Fibroblast of lung (primary cell): Measurements from ENCODE around the gene LILRA1. TPM values are rescaled to one million over a fixed set of nuclear protein-coding genes. Genes with fewer than 3 reads are reported as not detected.

Experiments
- DNase-seq, 2 donors: peaks; one replicate each; pipeline versions ENCODE4 v3.0.0 to v3.0.0-alpha.2; 2010; ENCODE audit warnings: low read depth in 2 of 2
- H2AFZ ChIP-seq: 2 replicates; pipeline ENCODE4 v1.5.1; 2012; ENCODE audit warnings: low read length, control low read depth, inconsistent platforms
- H3K27ac ChIP-seq: 2 replicates; pipeline ENCODE4 v1.5.1; 2011; ENCODE audit warnings: low read length, control low read depth; ENCODE audit not compliant: insufficient read depth
- H3K27me3 ChIP-seq: 2 replicates; pipeline ENCODE4 v1.5.1; 2011; ENCODE audit warnings: mild to moderate bottlenecking, low read length; ENCODE audit not compliant: control insufficient read depth, insufficient read depth
- H3K36me3 ChIP-seq: 2 replicates; pipeline ENCODE4 v1.5.1; 2011; ENCODE audit warnings: low read length; ENCODE audit not compliant: control insufficient read depth, insufficient read depth
- H3K4me1 ChIP-seq: 2 replicates; pipeline ENCODE4 v1.5.1; 2011; ENCODE audit warnings: low read length; ENCODE audit not compliant: control insufficient read depth, insufficient read depth; ENCODE audit errors: extremely low read depth
- H3K4me2 ChIP-seq: 2 replicates; pipeline ENCODE4 v1.5.1; 2011; ENCODE audit warnings: low read length, control low read depth; ENCODE audit not compliant: insufficient read depth; ENCODE audit errors: extremely low read depth
- H3K4me3 ChIP-seq, 4 experiments: fragments of 200-600 bp in 1 of 4; sonication (generic) in 1 of 4; replicated peaks in 1 of 4; 2 replicates each; pipeline ENCODE4 v1.5.1; 2011 to 2016; ENCODE audit warnings: low read length in 4 of 4, low read depth in 3 of 4, mild to moderate bottlenecking in 3 of 4, control low read depth in 2 of 4, inconsistent platforms in 1 of 4, mixed read lengths in 1 of 4; ENCODE audit not compliant: insufficient read depth in 1 of 4; ENCODE audit errors: control extremely low read depth in 1 of 4
- H3K79me2 ChIP-seq: 2 replicates; pipeline ENCODE4 v1.5.1; 2012; ENCODE audit warnings: mild to moderate bottlenecking, low read length, inconsistent platforms; ENCODE audit not compliant: control insufficient read depth, insufficient read depth
- H3K9ac ChIP-seq: 2 replicates; pipeline ENCODE4 v1.5.1; 2011; ENCODE audit warnings: mild to moderate bottlenecking, low read length, control low read depth; ENCODE audit not compliant: insufficient read depth
- H3K9me3 ChIP-seq: 2 replicates; pipeline ENCODE4 v1.5.1; 2012; ENCODE audit warnings: low read depth, low read length; ENCODE audit not compliant: control insufficient read depth, insufficient read depth
- H4K20me1 ChIP-seq: 2 replicates; pipeline ENCODE4 v1.5.1; 2011; ENCODE audit warnings: low read length; ENCODE audit not compliant: control insufficient read depth, insufficient read depth; ENCODE audit errors: extremely low read depth
- CTCF ChIP-seq, 2 donors: IDR thresholded peaks in 1 of 2; conservative IDR thresholded peaks in 1 of 2; 1 replicate in 1 of 2; 2 replicates in 1 of 2; pipeline ENCODE4 v1.5.1; 2011 to 2012; ENCODE audit warnings: low read length in 2 of 2, control low read depth in 1 of 2, inconsistent platforms in 1 of 2, low read depth in 1 of 2, mild to moderate bottlenecking in 1 of 2
- EZH2 ChIP-seq: IDR thresholded peaks from 2 replicates; pipeline ENCODE4 v1.5.1; 2012; ENCODE audit warnings: low read length, control low read depth, mild to moderate bottlenecking; ENCODE audit errors: missing control alignments
- polyA plus RNA-seq, 2 donors: library from polyadenylated mRNA; depleted of rRNA in 1 of 2; stranded (reverse) in 1 of 2; unstranded in 1 of 2; fragments of >200 nt; gene quantifications; 2 replicates each; pipeline ENCODE4 v1.2.1, GENCODE V29; 2011 to 2012; ENCODE audit warnings: missing spikeins in 1 of 2
- total RNA-seq: library from RNA; depleted of rRNA; stranded (reverse); fragments of >200 nt; gene quantifications from 2 replicates; pipeline ENCODE4 v1.2.1, GENCODE V29; 2014

The LILRA1 gene
- total and polyA plus RNA-seq, 2 donors (not counting 1 experiment from before 2014, with no cell fraction given), result not detected

GRCh38 chr19:54606230-54606629 is 12.8 kb downstream of the LILRA1 start:
- H3K79me2 ChIP-seq, result no peaks in the 10 kb centered on the region
- no peak overlapping the region for H3K4me2 ChIP-seq
- TF ChIP-seq CTCF (conservative IDR thresholded peaks at IDR 0.05 in 1 of 2, IDR thresholded peaks at IDR 0.05 in 1 of 2; ENCODE audit: low read depth in 1 of 2, low read length in 2 of 2) (no peak), EZH2 (no peak)
- H3K4me3 ChIP-seq, result no peak overlapping the region
- H3K27ac ChIP-seq, result no peak overlapping the region
- H2AFZ ChIP-seq, result no peak overlapping the region
- no peaks in the 10 kb centered on the region for H3K4me1 ChIP-seq
- H3K9ac ChIP-seq, result no peak overlapping the region
- no peaks in the 10 kb centered on the region for H3K36me3 ChIP-seq
- H3K27me3 ChIP-seq, result no peaks in the 10 kb centered on the region
- no peak for DNase-seq
- no peaks in the 10 kb centered on the region for H3K9me3 ChIP-seq
- H4K20me1 ChIP-seq, result no peaks in the 10 kb centered on the region

GRCh38 chr19:54606891-54607784 is 13.7 kb downstream of the LILRA1 start:
- H3K4me1 ChIP-seq, result no peaks in the 10 kb centered on the region
- no peak overlapping the region for H3K9ac ChIP-seq
- no peak for DNase-seq
- H2AFZ ChIP-seq, result no peak overlapping the region
- no peaks in the 10 kb centered on the region for H3K27me3 ChIP-seq
- H3K79me2 ChIP-seq, result no peaks in the 10 kb centered on the region
- no peaks in the 10 kb centered on the region for H3K9me3 ChIP-seq
- no peak overlapping the region for H3K27ac ChIP-seq
- H4K20me1 ChIP-seq, result no peaks in the 10 kb centered on the region
- no peak overlapping the region for H3K4me3 ChIP-seq
- no peak overlapping the region for H3K4me2 ChIP-seq
- H3K36me3 ChIP-seq, result no peaks in the 10 kb centered on the region
- TF ChIP-seq EZH2, result no peak
- no peak for TF ChIP-seq CTCF (conservative IDR thresholded peaks at IDR 0.05 in 1 of 2, IDR thresholded peaks at IDR 0.05 in 1 of 2; ENCODE audit: low read depth in 1 of 2, low read length in 2 of 2)

- Histone ChIP-seq H4K20me1 (no peaks in the 10 kb centered on the region), H2AFZ (no peak overlapping the region), H3K27ac (no peak overlapping the region), H3K4me2 (no peak overlapping the region), H3K9me3 (no peaks in the 10 kb centered on the region), H3K27me3 (no peaks in the 10 kb centered on the region), H3K9ac (no peak overlapping the region), H3K79me2 (no peaks in the 10 kb centered on the region), H3K36me3 (no peaks in the 10 kb centered on the region), H3K4me1 (no peaks in the 10 kb centered on the region), H3K4me3 (no peak overlapping the region)
- no peak for DNase-seq
- no peak for TF ChIP-seq EZH2
- TF ChIP-seq CTCF (conservative IDR thresholded peaks at IDR 0.05 in 1 of 2, IDR thresholded peaks at IDR 0.05 in 1 of 2; ENCODE audit: low read depth in 1 of 2, low read length in 2 of 2), result no peak
Observed at GRCh38 chr19:54607785-54608150, 14.3 kb downstream of the LILRA1 start.
